Gastroesophageal sphincter (tissue), 4 donors: ENCODE measurements around the gene MAN2C1. TPM values are rescaled to one million over a fixed set of nuclear protein-coding genes. Genes with fewer than 3 reads are reported as not detected.
"Not testable (repeated sequence)": the region's sequence is repeated elsewhere in the genome, so short reads cannot be mapped to it uniquely, and the experiment has no call there.

ENCODE experiments used
- ATAC-seq: fragments of 150-250 bp; one replicate; pipeline ENCODE4 v1.9.1; 2016; ENCODE audit warnings: mild to moderate bottlenecking, moderate library complexity
- H3K27ac ChIP-seq, 4 donors: fragments of 200-600 bp; sonication (generic) in 3 of 4; 1 replicate in 3 of 4; 2 replicates in 1 of 4; pipeline ENCODE4 v1.5.1; 2016 to 2019
- H3K27me3 ChIP-seq: fragments of 200-600 bp; sonication (generic); one replicate; pipeline ENCODE4 v1.5.1; 2019
- H3K36me3 ChIP-seq, 2 donors: fragments of 200-600 bp; sonication (generic); one replicate each; pipeline ENCODE4 v1.5.1; 2019; ENCODE audit warnings: control low read depth in 1 of 2
- H3K4me1 ChIP-seq, 3 donors: fragments of 200-600 bp; sonication (generic); 1 replicate in 2 of 3; 2 replicates in 1 of 3; pipeline ENCODE4 v1.5.1; 2016 to 2019; ENCODE audit warnings: control low read depth in 2 of 3
- H3K4me3 ChIP-seq, 2 donors: fragments of 200-600 bp; sonication (generic); one replicate each; pipeline ENCODE4 v1.5.1; 2019; ENCODE audit warnings: mild to moderate bottlenecking in 1 of 2, moderate library complexity in 1 of 2
- H3K9me3 ChIP-seq, 3 donors: fragments of 200-600 bp; sonication (generic); one replicate each; pipeline ENCODE4 v1.5.1; 2017 to 2019; ENCODE audit warnings: control low read depth in 2 of 3
- EP300 ChIP-seq: sonication (generic); formaldehyde crosslinking; IDR thresholded peaks from one replicate; pipeline ENCODE4 v1.6.1; 2017; ENCODE audit warnings: antibody characterized with exemption, mild to moderate bottlenecking
- POLR2A ChIP-seq, 2 donors: fragments of 450-650 bp; IDR thresholded peaks; one replicate each; pipeline ENCODE4 v1.6.1; 2017; ENCODE audit warnings: antibody characterized with exemption in 2 of 2, mild to moderate bottlenecking in 2 of 2, moderate library complexity in 1 of 2
- POLR2AphosphoS5 ChIP-seq: sonication (generic); formaldehyde crosslinking; IDR thresholded peaks from one replicate; pipeline ENCODE4 v1.6.1; 2017; ENCODE audit warnings: antibody characterized with exemption
- WGBS, 2 donors: methylation state at CpG; one replicate each; pipeline ENCODE4 v1.1.5; 2018; ENCODE audit warnings: low coverage in 1 of 2; 5-methylcytosine and 5-hydroxymethylcytosine counted together
- total RNA-seq, 4 donors: library from RNA; depleted of rRNA; stranded (reverse); fragments of >200 nt; gene quantifications; one replicate each; pipeline ENCODE4 v1.1.0, GENCODE V29; 2016
- TF ChIP-seq, protein P1 (sequence below), 4 experiments: fragments of 200-600 bp in 2 of 4; fragments of 450-650 bp in 2 of 4; sonication (generic) in 1 of 4; IDR thresholded peaks; one replicate each; pipeline ENCODE4 v1.5.1; 2017 to 2019; ENCODE audit warnings: antibody characterized with exemption in 4 of 4, mild to moderate bottlenecking in 2 of 4, moderate library complexity in 2 of 4

MAN2C1 gene
- total RNA-seq, 4 donors from 2014 or later = 78.2 to 269 (median 102) TPM

GRCh38 chr15:75350601-75351361 is 17.6 kb downstream of the MAN2C1 start:
- TF ChIP-seq POLR2AphosphoS5 (no peak), POLR2A (IDR thresholded peaks at IDR 0.05) (no peak), EP300 (no peak)
- TF ChIP-seq, protein P1, sequence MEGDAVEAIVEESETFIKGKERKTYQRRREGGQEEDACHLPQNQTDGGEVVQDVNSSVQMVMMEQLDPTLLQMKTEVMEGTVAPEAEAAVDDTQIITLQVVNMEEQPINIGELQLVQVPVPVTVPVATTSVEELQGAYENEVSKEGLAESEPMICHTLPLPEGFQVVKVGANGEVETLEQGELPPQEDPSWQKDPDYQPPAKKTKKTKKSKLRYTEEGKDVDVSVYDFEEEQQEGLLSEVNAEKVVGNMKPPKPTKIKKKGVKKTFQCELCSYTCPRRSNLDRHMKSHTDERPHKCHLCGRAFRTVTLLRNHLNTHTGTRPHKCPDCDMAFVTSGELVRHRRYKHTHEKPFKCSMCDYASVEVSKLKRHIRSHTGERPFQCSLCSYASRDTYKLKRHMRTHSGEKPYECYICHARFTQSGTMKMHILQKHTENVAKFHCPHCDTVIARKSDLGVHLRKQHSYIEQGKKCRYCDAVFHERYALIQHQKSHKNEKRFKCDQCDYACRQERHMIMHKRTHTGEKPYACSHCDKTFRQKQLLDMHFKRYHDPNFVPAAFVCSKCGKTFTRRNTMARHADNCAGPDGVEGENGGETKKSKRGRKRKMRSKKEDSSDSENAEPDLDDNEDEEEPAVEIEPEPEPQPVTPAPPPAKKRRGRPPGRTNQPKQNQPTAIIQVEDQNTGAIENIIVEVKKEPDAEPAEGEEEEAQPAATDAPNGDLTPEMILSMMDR (IDR thresholded peaks at IDR 0.05) = no peak
- Histone ChIP-seq H3K27me3 (no peaks in the 10 kb centered on the region), H3K4me1 (peaks cover 0 to 31% (median 14%) of the 10 kb centered on the region in 3 donors), H3K9me3 (no peaks in the 10 kb centered on the region), H3K27ac (no peak overlapping the region), H3K36me3 (peaks cover 0 to 20% of the 10 kb centered on the region in 2 donors), H3K4me3 (no peak overlapping the region)
- 50 to 100% methylated on average over 1 to 5 of the region's 7 CpGs for whole genome bisulfite sequencing, 2 donors
- ATAC-seq = no peak

GRCh38 chr15:75349851-75350588 is 18.4 kb downstream of the MAN2C1 start:
- no peak for TF ChIP-seq POLR2AphosphoS5
- TF ChIP-seq, protein P1 (IDR thresholded peaks at IDR 0.05) = no peak
- no peak for TF ChIP-seq EP300
- no peak for TF ChIP-seq POLR2A (IDR thresholded peaks at IDR 0.05)
- no peak for ATAC-seq
- Histone ChIP-seq H3K4me3 (no peak overlapping the region), H3K36me3 (peaks cover 0 to 12% of the 10 kb centered on the region in 2 donors), H3K9me3 (no peaks in the 10 kb centered on the region), H3K27ac (no peak overlapping the region), H3K4me1 (peaks cover 0 to 34% (median 14%) of the 10 kb centered on the region in 3 donors), H3K27me3 (no peaks in the 10 kb centered on the region)
- 69 to 75% methylated on average over 7 of the region's 9 CpGs for WGBS, 2 donors

DNA sequence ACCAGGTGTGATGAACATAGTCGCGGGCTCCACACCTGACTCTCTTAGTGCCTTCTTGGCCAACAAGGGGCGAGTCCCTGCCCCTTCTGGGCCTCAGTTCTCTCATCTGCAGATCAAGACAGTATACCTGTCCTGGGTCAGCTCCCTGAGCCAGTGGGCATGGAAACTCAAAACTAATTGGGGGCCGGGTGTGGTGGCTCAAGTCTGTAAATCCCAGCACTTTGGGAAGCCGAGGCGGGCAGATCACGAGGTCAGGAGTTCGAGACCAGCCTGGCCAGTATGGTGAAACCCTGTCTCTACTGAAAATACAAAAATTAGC is 19.1 kb downstream of the MAN2C1 start:
- 100% methylated on average over 3 of the region's 8 CpGs; no CpG with 5 or more reads in 1 of the 2 donors for WGBS, 2 donors
- not testable (repeated sequence) for H3K27ac ChIP-seq, H3K4me3 ChIP-seq

DNA sequence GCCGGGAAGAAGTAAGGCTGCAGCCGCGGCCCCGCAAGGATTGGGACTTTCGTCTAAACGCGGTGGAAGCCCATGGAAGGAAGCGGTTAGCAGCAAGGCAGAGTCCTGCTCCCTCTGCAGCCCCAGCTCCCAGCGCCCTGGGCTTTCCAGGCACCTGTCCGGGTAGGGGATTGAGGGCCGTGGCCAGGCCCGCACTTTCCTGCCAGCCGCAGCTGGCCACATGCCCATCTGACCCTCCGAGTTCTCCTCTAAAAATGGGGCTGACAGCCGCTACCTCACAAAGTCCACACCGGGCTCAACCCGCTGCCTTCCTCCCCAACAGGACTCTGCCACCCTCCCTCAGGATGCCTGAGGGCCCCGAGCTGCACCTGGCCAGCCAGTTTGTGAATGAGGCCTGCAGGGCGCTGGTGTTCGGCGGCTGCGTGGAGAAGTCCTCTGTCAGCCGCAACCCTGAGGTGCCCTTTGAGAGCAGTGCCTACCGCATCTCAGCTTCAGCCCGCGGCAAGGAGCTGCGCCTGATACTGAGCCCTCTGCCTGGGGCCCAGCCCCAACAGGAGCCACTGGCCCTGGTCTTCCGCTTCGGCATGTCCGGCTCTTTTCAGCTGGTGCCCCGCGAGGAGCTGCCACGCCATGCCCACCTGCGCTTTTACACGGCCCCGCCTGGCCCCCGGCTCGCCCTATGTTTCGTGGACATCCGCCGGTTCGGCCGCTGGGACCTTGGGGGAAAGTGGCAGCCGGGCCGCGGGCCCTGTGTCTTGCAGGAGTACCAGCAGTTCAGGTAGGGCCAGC is 19.7 kb downstream of the MAN2C1 start:
- Histone ChIP-seq H3K27ac (peak overlapping the region in 3 of 4 donors; percentile 74 to 80 (median 75)), H3K4me3 (peak overlapping the region; percentile 86 to 97), H3K4me1 (peaks cover 0 to 41% (median 14%) of the 10 kb centered on the region in 3 donors), H3K36me3 (no peaks in the 10 kb centered on the region), H3K9me3 (no peaks in the 10 kb centered on the region), H3K27me3 (no peaks in the 10 kb centered on the region)
- TF ChIP-seq POLR2AphosphoS5 = no peak
- TF ChIP-seq POLR2A (IDR thresholded peaks at IDR 0.05) = no peak
- TF ChIP-seq EP300 = no peak
- TF ChIP-seq, protein P1 (IDR thresholded peaks at IDR 0.05) = no peak
- ATAC-seq = peak; percentile 6
- 0 to 68% methylated on average over 5 to 22 of the region's 46 CpGs for WGBS, 2 donors

More for the DNA sequence above, 19.1 kb downstream of the MAN2C1 start:
- H3K4me1 ChIP-seq = peaks cover 0 to 35% (median 14%) of the 10 kb centered on the region in 3 donors
- not testable (repeated sequence) for H3K36me3 ChIP-seq, H3K9me3 ChIP-seq, H3K27me3 ChIP-seq, ATAC-seq

DNA sequence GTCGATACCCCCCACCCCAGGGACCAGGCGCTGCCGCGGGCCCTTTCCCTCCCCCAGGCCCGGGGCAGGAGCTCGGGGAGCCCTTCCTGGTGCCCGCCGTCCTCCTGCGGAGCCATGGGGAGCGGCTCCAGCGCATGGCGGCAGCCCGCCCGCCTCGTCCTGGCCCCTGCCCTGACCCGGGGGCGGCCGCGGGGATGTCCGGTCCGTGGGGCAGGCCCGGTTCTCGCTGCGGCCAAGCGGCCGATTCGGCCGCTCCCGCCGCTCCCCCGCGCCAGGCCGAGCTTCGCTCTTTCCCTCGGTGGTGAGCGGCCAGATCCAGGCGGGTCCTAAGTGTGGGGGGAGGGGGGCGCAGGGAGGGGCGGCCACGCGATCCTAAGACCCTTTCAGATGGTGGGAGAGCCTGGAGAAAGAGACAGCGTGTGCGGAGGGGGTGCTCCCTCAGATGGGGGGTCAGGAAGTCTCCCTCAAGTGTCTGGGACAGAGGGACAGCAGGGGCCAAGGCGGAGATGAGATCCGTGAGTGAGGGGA is 20.3 kb downstream of the MAN2C1 start:
- Histone ChIP-seq H3K4me1 (peaks cover 0 to 44% (median 14%) of the 10 kb centered on the region in 3 donors), H3K27me3 (no peaks in the 10 kb centered on the region), H3K4me3 (peak overlapping the region; percentile 86 to 97), H3K27ac (peak overlapping the region; percentile 8 to 80 (median 74)), H3K36me3 (no peaks in the 10 kb centered on the region), H3K9me3 (no peaks in the 10 kb centered on the region)
- peak; percentile 35 for ATAC-seq
- TF ChIP-seq POLR2A (IDR thresholded peaks at IDR 0.05) = no peak
- TF ChIP-seq, protein P1 (IDR thresholded peaks at IDR 0.05) = no peak
- no peak for TF ChIP-seq POLR2AphosphoS5
- TF ChIP-seq EP300 = no peak
- 0 to 3% methylated on average over 4 to 5 of the region's 45 CpGs for WGBS, 2 donors
